HepG2 (cell line): ENCODE results near the gene NFATC3. TPM values are rescaled to one million over a fixed set of nuclear protein-coding genes. Genes with fewer than 3 reads are reported as not detected.
"Not testable (repeated sequence)": the region's sequence is repeated elsewhere in the genome, so short reads cannot be mapped to it uniquely, and the experiment has no call there.

Experiments
- ATAC-seq: fragments of 200-7000 bp; cut with Tn5 transposase; 3 replicates; pipeline ENCODE4 v1.9.1; 2020; ENCODE audit warnings: mild to moderate bottlenecking, moderate library complexity
- BruUV-seq: library from RNA; stranded (reverse); fragments of 400-500 nt; replicated peaks from 2 replicates; lab custom pipeline; 2021; lab: Mats Ljungman, UMichigan
- CTCF ChIA-PET: fragments of 300-600 bp; formaldehyde crosslinking; extraction: SDS; loops from one replicate; lab custom pipeline; 2021; ENCODE audit warnings: low total read pairs, inconsistent platforms, low intra/inter-chr PET ratio; lab: Yijun Ruan, JAX
- POLR2A ChIA-PET: fragments of 350-600 bp; sonication (Branson Sonifier 250); formaldehyde crosslinking; loops from one replicate; lab custom pipeline; 2020; ENCODE audit warnings: antibody characterized with exemption, inconsistent platforms; lab: Yijun Ruan, JAX
- DNase-seq: peaks from one replicate; pipeline ENCODE4 v3.0.0-alpha.2; 2015; ENCODE audit warnings: low spot score
- FAIRE-seq: peaks from 3 replicates; lab custom pipeline; 2011; peaks lifted over from hg19 to GRCh38; lab: Jason Lieb, UNC
- H2AFZ ChIP-seq: one replicate; pipeline ENCODE4 v1.6.1; 2011; ENCODE audit warnings: low read length, inconsistent platforms
- H3K27ac ChIP-seq: fragments of 300-600 bp; 3 replicates; pipeline ENCODE4 v1.8.0; 2011; ENCODE audit warnings: mixed run types, mild to moderate bottlenecking, mixed read lengths, low read length, inconsistent platforms; ENCODE audit not compliant: insufficient read depth; ENCODE audit errors: extremely low read length
- H3K27me3 ChIP-seq, 2 experiments: fragments of 200-600 bp in 1 of 2; 2 replicates in 1 of 2; 3 replicates in 1 of 2; pipeline versions ENCODE4 v1.6.0 to v1.8.0; 2011; ENCODE audit warnings: low read length in 2 of 2, mild to moderate bottlenecking in 2 of 2, moderate library complexity in 2 of 2, inconsistent platforms in 1 of 2; ENCODE audit not compliant: insufficient read depth in 2 of 2, control insufficient read depth in 1 of 2
- H3K36me3 ChIP-seq, 2 experiments: fragments of 200-600 bp in 1 of 2; replicated peaks in 1 of 2; 2 replicates in 1 of 2; 3 replicates in 1 of 2; pipeline versions ENCODE4 v1.5.1 to v1.8.0; 2011; ENCODE audit warnings: low read length in 2 of 2, inconsistent platforms in 1 of 2; ENCODE audit not compliant: insufficient read depth in 2 of 2, control insufficient read depth in 1 of 2
- H3K4me1 ChIP-seq: 2 replicates; pipeline ENCODE4 v1.5.1; 2012; ENCODE audit warnings: low read length, inconsistent platforms; ENCODE audit not compliant: insufficient read depth
- H3K4me2 ChIP-seq: 2 replicates; pipeline ENCODE4 v1.6.0; 2011; ENCODE audit warnings: low read depth, low read length, inconsistent platforms
- H3K4me3 ChIP-seq, 3 experiments: fragments of 200-600 bp in 1 of 3; sonication (generic), shearing (Covaris generic) in 1 of 3; replicated peaks in 1 of 3; 2 replicates each; pipeline ENCODE4 v1.5.1; 2011 to 2016; ENCODE audit warnings: low read length in 3 of 3, inconsistent platforms in 2 of 3, low read depth in 2 of 3, mild to moderate bottlenecking in 2 of 3, control low read depth in 1 of 3, mixed read lengths in 1 of 3; ENCODE audit not compliant: insufficient read depth in 1 of 3
- H3K79me2 ChIP-seq: one replicate; pipeline ENCODE4 v1.6.1; 2011; ENCODE audit warnings: low read length, inconsistent platforms; ENCODE audit not compliant: insufficient read depth
- H3K9ac ChIP-seq: 2 replicates; pipeline ENCODE4 v1.6.0; 2011; ENCODE audit warnings: mild to moderate bottlenecking, low read depth, low read length, inconsistent platforms; ENCODE audit not compliant: insufficient read depth
- H3K9me3 ChIP-seq: 2 replicates; pipeline ENCODE4 v1.5.1; 2012; ENCODE audit warnings: mild to moderate bottlenecking, low read length
- H4K20me1 ChIP-seq: 2 replicates; pipeline ENCODE4 v1.6.0; 2011; ENCODE audit warnings: inconsistent platforms, mild to moderate bottlenecking, low read length, moderate library complexity; ENCODE audit not compliant: insufficient read depth
- WGBS: methylation state at CpG from one replicate; pipeline ENCODE4 v1.1.6; 2017; ENCODE audit warnings: low lambda C conversion rate; 5-methylcytosine and 5-hydroxymethylcytosine counted together
- in situ Hi-C: cut with HindIII; loops from 2 replicates; pipeline ENCODE4 v1.10.0; 2017; ENCODE audit warnings: low pct_unique_long_range_greater_than_20kb; ENCODE audit not compliant: extremely low pct_ligation_motif_present
- intact Hi-C: fragments of 100-400 bp; cut with micrococcal nuclease; formaldehyde crosslinking; loops from one replicate; pipeline ENCODE4 v1.10.0; 2022; ENCODE audit not compliant: unreplicated experiment
- polyA plus RNA-seq, 8 experiments: library from polyadenylated mRNA; depleted of rRNA in 3 of 8; stranded (reverse) in 7 of 8; unstranded in 1 of 8; fragments of >200 nt; fragmentation: Illumina TruSeq in 4 of 8; extraction: Trizol in 4 of 8; gene quantifications; 2 replicates each; pipeline versions ENCODE4 v1.2.1 to v1.2.3, GENCODE V29; 2011 to 2016; ENCODE audit warnings: low read depth in 4 of 8, missing spikeins in 1 of 8, mixed read lengths in 1 of 8; ENCODE audit not compliant: insufficient read depth in 1 of 8
- total RNA-seq, 5 experiments: library from RNA; depleted of rRNA; stranded (reverse); fragments of >200 nt; fragmentation: Illumina TruSeq; extraction: Trizol; gene quantifications; 2 replicates each; pipeline ENCODE4 v1.2.3, GENCODE V29; 2016; ENCODE audit warnings: low read depth in 1 of 5
- TF ChIP-seq, protein P1 (sequence below): sonication (generic); formaldehyde crosslinking; IDR thresholded peaks from 2 replicates; pipeline ENCODE4 v1.4.0; 2020; ENCODE audit warnings: missing genetic modification reagents, mild to moderate bottlenecking, borderline replicate concordance

The NFATC3 gene
- total and polyA plus RNA-seq, 2 of the 13 experiments (the other 11 are each of a cell fraction or from before 2014, with no cell fraction given), result 52.6 to 62.7 TPM

DNA sequence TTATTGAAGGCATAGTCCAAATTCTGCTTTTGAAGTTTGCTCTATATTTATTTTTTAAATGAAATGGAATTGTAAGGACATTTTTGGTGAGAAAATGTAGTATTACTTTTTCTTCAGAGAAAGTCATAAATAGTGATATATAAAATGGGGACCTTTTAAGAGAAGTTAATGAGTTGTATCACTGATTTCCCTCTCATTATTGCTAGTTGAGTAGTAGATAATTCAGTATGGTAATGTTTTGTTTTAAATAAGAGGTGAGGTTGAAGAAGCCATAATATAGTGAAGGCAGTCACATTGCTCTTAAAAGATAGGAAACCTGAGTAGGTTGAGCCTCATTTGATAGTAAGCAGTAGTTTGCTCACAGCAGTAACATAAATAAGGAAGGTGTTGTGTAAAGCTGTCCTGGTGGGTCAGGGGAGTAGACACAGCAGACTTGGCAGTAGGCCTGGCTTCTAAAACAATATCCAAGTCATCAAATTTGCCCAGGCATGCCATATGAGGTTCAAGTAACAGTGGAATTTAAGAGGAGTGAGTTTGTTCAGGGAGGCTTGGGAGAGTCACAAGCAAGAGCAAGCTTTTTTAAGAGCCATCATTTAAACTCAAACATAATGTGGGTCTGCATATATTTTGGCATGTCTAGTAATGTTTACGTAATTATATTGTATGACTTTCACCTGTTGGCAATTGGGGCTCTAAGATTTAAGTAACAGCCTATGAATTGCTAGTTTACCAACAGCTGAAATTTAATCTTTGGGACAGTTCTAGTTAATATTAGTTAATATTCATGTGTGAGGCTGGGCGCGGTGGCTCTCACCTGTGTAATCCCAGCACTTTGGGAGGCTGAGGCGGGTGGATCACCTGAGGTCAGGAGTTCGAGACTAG, 6.5 kb downstream of the NFATC3 start (continued):
- TF ChIP-seq, protein P1, sequence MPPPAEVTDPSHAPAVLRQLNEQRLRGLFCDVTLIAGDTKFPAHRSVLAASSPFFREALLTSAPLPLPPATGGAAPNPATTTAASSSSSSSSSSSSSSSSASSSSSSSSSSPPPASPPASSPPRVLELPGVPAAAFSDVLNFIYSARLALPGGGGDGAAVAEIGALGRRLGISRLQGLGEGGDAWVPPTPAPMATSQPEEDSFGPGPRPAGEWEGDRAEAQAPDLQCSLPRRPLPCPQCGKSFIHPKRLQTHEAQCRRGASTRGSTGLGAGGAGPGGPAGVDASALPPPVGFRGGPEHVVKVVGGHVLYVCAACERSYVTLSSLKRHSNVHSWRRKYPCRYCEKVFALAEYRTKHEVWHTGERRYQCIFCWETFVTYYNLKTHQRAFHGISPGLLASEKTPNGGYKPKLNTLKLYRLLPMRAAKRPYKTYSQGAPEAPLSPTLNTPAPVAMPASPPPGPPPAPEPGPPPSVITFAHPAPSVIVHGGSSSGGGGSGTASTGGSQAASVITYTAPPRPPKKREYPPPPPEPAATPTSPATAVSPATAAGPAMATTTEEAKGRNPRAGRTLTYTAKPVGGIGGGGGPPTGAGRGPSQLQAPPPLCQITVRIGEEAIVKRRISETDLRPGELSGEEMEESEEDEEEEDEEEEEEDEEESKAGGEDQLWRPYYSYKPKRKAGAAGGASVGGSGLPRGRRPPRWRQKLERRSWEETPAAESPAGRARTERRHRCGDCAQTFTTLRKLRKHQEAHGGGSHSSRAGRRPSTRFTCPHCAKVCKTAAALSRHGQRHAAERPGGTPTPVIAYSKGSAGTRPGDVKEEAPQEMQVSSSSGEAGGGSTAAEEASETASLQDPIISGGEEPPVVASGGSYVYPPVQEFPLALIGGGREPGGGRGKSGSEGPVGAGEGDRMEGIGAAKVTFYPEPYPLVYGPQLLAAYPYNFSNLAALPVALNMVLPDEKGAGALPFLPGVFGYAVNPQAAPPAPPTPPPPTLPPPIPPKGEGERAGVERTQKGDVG (CRISPR knock-in tag), result no peak

DNA sequence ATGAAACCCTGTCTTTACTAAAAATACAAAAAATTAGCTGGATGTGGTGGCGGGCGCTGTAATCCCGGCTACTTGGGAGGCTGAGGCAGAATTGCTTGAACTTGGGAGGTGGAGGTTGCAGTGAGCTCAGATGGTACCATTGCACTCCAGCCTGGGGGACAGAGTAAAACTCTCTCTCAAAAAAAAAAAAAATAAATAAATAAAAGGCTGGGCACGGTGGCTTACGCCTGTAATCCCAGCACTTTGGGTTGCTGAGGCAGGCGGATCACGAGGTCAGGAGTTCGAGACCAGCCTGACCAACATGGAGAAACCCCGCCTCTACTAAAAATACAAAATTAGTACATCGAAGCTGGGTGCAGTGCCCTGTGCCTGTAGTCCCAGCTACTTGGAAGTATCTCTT, 7.1 kb downstream of the NFATC3 start:
- H3K9me3 ChIP-seq, ATAC-seq, DNase-seq, H2AFZ ChIP-seq, BruUV-seq, H3K36me3 ChIP-seq, H3K27me3 ChIP-seq, FAIRE-seq, H3K4me3 ChIP-seq, in situ Hi-C loops, H3K27ac ChIP-seq, H3K9ac ChIP-seq: not testable (repeated sequence)
- 96% methylated on average over 10 of the region's 10 CpGs for WGBS
- Histone ChIP-seq H3K79me2 (peaks cover 98% of the 10 kb centered on the region), H3K4me1 (peaks cover 94% of the 10 kb centered on the region), H3K4me2 (peak overlapping the region; percentile 1; the same call in 1 of the 2 replicates), H4K20me1 (peaks cover 81% of the 10 kb centered on the region)
- POLR2A ChIA-PET, result interaction anchor here (0.6 to 2.9 kb wide), 4 partner anchors 7 to 52 kb away, joined by 3 to 24 read pairs (median 8); partner anchors contain the start of gene NFATC3
- intact Hi-C loops, result loop anchor here (10.0 kb wide), 1 partner anchor 63 kb away; no protein-coding TSS in a partner anchor
- CTCF ChIA-PET, result interaction anchor here (2.5 kb wide), 1 partner anchor 24 kb away, joined by 12 read pairs; no protein-coding TSS in a partner anchor
